ENCODE data around the gene ANKRD60.

DNA sequence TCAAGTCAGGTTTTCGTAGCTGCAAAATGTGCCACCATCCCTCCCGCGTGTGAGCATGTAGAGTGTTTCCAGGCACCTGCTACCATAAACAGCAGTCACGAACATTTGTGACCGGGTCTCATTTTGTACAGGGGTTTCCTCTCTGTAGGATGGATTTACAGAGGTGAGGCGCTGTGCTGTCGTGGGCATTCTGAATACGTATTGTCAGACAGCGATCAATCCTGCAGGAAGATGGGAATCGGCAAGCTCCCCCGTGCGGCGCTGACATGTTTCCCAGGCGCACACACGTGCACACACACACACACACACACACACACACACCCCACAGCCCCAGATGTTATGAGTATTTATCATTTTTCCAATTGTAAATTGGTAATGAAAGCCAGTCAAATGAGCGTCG is 15.8 kb downstream of the ANKRD60 start:
- no peak for TF ChIP-seq POLR2A (IDR thresholded peaks at IDR 0.05)
- TF ChIP-seq, protein P1, sequence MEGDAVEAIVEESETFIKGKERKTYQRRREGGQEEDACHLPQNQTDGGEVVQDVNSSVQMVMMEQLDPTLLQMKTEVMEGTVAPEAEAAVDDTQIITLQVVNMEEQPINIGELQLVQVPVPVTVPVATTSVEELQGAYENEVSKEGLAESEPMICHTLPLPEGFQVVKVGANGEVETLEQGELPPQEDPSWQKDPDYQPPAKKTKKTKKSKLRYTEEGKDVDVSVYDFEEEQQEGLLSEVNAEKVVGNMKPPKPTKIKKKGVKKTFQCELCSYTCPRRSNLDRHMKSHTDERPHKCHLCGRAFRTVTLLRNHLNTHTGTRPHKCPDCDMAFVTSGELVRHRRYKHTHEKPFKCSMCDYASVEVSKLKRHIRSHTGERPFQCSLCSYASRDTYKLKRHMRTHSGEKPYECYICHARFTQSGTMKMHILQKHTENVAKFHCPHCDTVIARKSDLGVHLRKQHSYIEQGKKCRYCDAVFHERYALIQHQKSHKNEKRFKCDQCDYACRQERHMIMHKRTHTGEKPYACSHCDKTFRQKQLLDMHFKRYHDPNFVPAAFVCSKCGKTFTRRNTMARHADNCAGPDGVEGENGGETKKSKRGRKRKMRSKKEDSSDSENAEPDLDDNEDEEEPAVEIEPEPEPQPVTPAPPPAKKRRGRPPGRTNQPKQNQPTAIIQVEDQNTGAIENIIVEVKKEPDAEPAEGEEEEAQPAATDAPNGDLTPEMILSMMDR (IDR thresholded peaks at IDR 0.05 in 4 of 5, conservative IDR thresholded peaks at IDR 0.05 in 1 of 5) = no peak
